ENCODE data around the gene H1-8. TPM values are rescaled to one million over a fixed set of nuclear protein-coding genes. Genes with fewer than 3 reads are reported as not detected.

Gene H1-8
- total and polyA plus RNA-seq, 12 donors = not detected

GRCh38 chr3:129576514-129577352, 33.8 kb downstream of the H1-8 start:
- peak overlapping the region in 4 of 5 donors; percentile 32 to 90 (median 74) for H3K27ac ChIP-seq
- peaks cover 0 to 43% of the 10 kb centered on the region in 2 donors for H3K36me3 ChIP-seq (replicated peaks in 1 of 2)
- TF ChIP-seq POLR2A (IDR thresholded peaks at IDR 0.05) = no peak
- no peak for TF ChIP-seq CTCF (IDR thresholded peaks at IDR 0.05)
- intact Hi-C loops (cut with DNase I) = no loop called here
- H3K9me3 ChIP-seq (replicated peaks in 1 of 3) = no peaks in the 10 kb centered on the region
- H3K4me3 ChIP-seq = no peak overlapping the region
- DNase-seq = peak in 5 of 7 donors; percentile 66 to 82 (median 72)
- 70 to 88% (median 72%) methylated on average over 8 to 18 of the region's 18 CpGs for WGBS, 4 donors
- no peaks in the 10 kb centered on the region for H3K27me3 ChIP-seq
- peaks cover 0 to 12% of the 10 kb centered on the region in 2 donors for H3K4me1 ChIP-seq (replicated peaks in 1 of 2)

- peak in 5 of 7 donors; percentile 49 to 68 (median 59) for DNase-seq
- H3K36me3 ChIP-seq (replicated peaks in 1 of 2) = peaks cover 0 to 46% of the 10 kb centered on the region in 2 donors
- intact Hi-C loops (cut with DNase I) = no loop called here
Measured at GRCh38 chr3:129577366-129577765, 34.4 kb downstream of the H1-8 start.

GRCh38 chr3:129577925-129578786, 35.2 kb downstream of the H1-8 start:
- no peaks in the 10 kb centered on the region for H3K9me3 ChIP-seq (replicated peaks in 1 of 3)
- H3K36me3 ChIP-seq (replicated peaks in 1 of 2) = peaks cover 0 to 46% of the 10 kb centered on the region in 2 donors
- no peaks in the 10 kb centered on the region for H3K27me3 ChIP-seq
- peaks cover 0 to 12% of the 10 kb centered on the region in 2 donors for H3K4me1 ChIP-seq (replicated peaks in 1 of 2)
- no peak overlapping the region for H3K4me3 ChIP-seq
- 69 to 90% (median 75%) methylated on average over 9 to 21 of the region's 21 CpGs for WGBS, 4 donors
- peak overlapping the region in 3 of 5 donors; percentile 32 to 90 (median 80) for H3K27ac ChIP-seq
- TF ChIP-seq POLR2A (IDR thresholded peaks at IDR 0.05) = no peak
- TF ChIP-seq CTCF (IDR thresholded peaks at IDR 0.05) = no peak
- peak in 4 of 7 donors; percentile 48 to 58 (median 56) for DNase-seq
- intact Hi-C loops (cut with DNase I) = no loop called here

More at GRCh38 chr3:129577366-129577765, 34.4 kb downstream of the H1-8 start:
- TF ChIP-seq POLR2A (IDR thresholded peaks at IDR 0.05) = no peak
- TF ChIP-seq CTCF (IDR thresholded peaks at IDR 0.05) = no peak
- no peaks in the 10 kb centered on the region for H3K27me3 ChIP-seq
- H3K4me1 ChIP-seq (replicated peaks in 1 of 2) = peaks cover 0 to 12% of the 10 kb centered on the region in 2 donors
- no peaks in the 10 kb centered on the region for H3K9me3 ChIP-seq (replicated peaks in 1 of 3)
- H3K27ac ChIP-seq = peak overlapping the region in 4 of 5 donors; percentile 32 to 90 (median 74)
- 53 to 95% (median 72%) methylated on average over 4 to 17 of the region's 17 CpGs for WGBS, 4 donors
- no peak overlapping the region for H3K4me3 ChIP-seq

GRCh38 chr3:129579991-129580390, 37.0 kb downstream of the H1-8 start:
- H3K4me3 ChIP-seq = no peak overlapping the region
- 79 to 88% (median 84%) methylated on average over 2 to 10 of the region's 10 CpGs for WGBS, 4 donors
- H3K27ac ChIP-seq = peak overlapping the region in 1 of 5 donors; percentile 90
- H3K9me3 ChIP-seq (replicated peaks in 1 of 3) = no peaks in the 10 kb centered on the region
- TF ChIP-seq POLR2A (IDR thresholded peaks at IDR 0.05) (no peak), CTCF (IDR thresholded peaks at IDR 0.05) (no peak)
- H3K36me3 ChIP-seq (replicated peaks in 1 of 2) = peaks cover 0 to 47% of the 10 kb centered on the region in 2 donors
- intact Hi-C loops (cut with DNase I) = no loop called here
- no peaks in the 10 kb centered on the region for H3K27me3 ChIP-seq
- no peak for DNase-seq
- H3K4me1 ChIP-seq (replicated peaks in 1 of 2) = peaks cover 0 to 12% of the 10 kb centered on the region in 2 donors
